HTR-8/SVneo (cell line): ENCODE results near the gene PTBP3.
A peak's percentile ranks its signal among the peaks of the same experiment; 100 is the strongest.

Experiments used
- DNase-seq: peaks from one replicate; pipeline ENCODE4 v3.0.0; 2011; ENCODE audit warnings: low spot score, mixed read lengths; ENCODE audit not compliant: insufficient read length
- FAIRE-seq: peaks from 2 replicates; lab custom pipeline; 2011; peaks lifted over from hg19 to GRCh38; lab: Jason Lieb, UNC

The PTBP3 gene

DNA sequence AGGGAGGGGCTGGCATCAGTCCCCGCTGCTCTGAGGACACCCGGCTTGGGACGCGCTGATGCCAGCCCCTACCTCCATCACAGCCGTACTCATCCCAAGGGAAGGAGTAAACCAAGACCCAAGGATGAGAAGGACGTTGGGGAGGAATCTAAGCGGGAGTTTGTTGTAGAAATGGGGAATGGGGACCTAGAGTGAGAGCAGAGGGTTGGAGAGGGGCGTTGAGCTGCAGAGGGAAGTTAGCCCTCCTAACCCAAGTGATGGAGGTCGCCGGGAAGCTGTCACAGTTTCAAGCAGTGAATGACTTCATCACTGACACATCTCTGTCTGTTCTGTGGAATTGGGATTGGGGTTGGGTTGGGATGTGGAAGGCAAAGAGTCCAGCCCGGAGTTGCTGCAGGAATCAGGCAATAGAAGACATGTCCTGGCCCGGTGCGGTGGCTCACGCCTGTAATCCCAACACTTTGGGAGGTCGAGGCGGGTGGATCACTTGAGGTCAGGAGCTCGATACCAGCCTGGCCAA lies 157.6 kb downstream of the PTBP3 start:
- FAIRE-seq = no peak
- no peak for DNase-seq

GRCh38 chr9:112174965-112175795 lies 158.2 kb downstream of the PTBP3 start, which contains the start of gene SUSD1:
SUSD1 (minus strand) TSS chr9:112175297; CDS start chr9:112175235, 62 bp downstream.
- DNase-seq (no peak), FAIRE-seq (no peak)

DNA sequence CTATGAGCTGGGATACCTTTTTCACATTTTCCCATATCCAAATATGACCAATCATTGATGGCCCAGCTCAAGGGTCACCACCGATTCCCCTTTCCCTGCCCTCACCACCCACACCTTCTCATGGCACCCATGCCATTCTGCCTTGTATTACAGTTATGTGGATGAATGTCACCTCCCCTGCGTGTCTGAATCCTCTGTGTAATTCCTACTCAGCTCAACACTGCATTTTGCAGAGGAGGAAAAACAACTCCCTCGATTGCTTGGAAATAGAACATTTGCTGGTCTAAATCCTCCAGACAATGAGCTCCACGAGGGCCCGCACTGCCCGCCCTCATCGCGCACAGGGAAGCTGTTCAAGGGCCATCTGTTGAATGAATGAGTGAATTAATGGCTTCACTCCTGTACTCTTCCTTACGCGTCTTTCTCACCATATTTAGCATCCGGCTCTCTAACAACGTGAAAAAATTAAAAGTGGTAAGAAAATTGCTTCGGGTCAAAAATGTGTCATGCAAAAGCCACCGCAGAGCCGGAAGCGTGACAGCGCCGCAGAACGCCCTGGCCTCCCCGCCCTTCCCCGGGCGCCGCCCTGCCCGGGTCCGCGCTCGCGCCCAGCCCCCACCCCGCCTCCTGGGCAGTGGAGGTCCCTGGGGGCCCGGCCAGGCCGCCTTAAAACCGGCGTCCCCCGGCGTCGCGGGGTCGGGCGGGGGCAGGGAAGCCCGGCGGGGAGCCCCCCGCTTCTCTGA lies 159.0 kb downstream of the PTBP3 start:
- DNase-seq (peak; percentile 56), FAIRE-seq (no peak)

DNA sequence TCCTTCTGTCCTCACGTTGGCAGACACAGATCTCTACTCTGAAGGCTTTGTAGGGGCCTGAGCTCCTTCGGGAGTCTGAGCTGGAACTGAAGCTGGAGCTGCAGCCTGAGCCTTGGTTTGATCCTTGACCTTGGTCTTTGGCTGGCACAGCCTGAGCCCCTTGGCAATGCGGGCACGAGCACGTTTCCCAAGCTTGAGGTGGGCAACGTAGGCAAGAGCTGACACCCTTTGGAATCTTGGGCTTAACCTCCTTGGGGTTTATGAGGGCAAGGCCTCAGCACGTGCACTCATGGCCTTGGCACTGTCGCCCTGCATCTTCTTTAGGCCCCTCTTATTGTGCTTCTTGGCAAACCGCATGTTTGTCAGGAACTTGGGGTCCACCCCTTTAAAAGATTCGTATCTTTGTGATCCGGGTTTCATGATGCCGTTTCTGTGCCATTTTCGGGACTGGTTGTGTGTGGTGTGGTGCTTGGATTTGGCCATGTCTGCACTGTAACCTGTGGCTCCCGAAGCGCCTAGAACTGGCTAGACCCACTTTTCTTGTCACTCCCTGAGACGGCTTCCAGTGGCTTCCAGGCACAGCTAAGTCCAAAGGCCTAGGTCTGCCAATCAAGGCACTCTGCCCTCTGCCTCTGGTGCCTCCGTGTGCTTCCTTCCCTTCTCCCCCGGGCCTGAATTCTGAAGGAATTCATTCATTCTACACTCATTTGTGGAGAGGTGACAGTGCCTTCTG lies 159.8 kb downstream of the PTBP3 start:
- DNase-seq (no peak), FAIRE-seq (no peak)

DNA sequence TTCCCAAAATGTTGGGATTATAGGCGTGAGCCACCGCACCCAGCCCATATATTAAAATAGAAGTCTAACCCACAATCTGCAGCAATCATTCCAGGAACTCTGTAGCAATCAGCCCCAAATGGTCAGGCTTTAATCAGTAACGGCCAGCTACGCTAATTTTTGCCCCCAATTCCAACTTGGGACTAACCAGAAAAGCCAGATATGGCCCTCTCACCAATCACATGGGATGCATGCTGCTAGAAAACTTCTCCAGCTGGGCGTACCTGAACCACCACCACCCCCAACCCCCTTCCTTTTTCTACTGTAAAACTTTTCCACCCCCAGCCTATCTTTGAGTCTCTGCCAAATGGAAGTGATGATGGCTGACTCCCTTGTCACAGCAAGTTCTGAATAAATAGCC lies 162.5 kb downstream of the PTBP3 start:
- FAIRE-seq (no peak), DNase-seq (no peak)

DNA sequence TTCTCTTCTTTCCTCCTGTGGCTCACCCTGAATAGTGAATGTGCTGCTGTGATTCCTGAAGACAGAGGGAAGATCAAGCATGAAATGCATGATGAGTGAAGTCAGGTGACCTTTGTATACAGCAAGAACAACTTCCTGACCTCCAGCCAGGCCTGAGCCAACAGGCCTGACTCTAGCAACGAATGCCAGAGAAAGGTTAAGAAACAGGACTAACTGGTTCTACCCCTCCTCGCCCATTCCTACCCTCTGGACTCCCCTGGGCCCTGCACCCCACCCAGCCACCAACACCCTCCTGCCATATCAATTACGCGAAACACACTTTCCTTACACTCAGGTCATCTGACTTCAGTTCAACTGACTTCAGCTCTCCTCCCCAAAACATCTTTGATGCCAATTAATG lies 163.2 kb downstream of the PTBP3 start:
- FAIRE-seq (no peak), DNase-seq (no peak)

DNA sequence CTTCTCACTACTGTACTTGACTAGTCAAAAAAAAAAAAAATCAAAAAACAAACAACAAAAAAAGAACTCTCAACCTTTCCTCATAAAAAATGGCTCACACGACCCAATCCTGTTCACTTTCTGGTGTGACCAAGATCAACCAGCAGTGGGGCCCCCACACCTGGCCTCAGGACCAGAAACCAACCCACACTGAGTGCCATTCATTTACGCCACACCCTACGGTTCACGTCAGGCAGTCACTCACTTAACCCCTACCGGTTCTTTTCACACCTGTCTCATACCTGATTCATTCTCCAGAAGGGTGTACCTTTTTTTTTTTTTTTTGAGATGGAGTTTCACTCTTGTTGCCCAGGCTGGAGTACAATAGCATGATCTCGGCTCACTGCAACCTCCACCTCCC lies 164.1 kb downstream of the PTBP3 start:
- FAIRE-seq (no peak), DNase-seq (no peak)

DNA sequence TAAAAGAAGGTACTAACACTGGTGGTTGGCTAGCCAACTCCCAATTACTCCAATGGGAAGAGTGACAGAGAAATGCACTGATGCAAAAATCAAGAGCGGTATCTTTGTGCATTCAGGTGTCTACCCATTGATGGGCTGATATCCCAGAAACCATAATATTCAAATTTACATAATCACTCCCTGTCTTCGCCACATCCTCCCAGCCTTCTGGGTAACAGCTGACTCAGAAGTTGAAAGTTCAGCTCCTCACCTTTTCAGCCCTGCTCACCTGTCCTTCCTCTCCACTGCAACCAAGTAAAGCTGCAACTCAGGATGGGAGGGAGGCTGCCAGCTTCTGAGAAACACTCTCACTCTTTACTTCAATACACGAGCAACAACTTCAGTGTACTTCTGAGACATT lies 165.2 kb downstream of the PTBP3 start:
- no peak for FAIRE-seq
- DNase-seq = no peak
